ENCODE results near the gene POMT1. TPM values are rescaled to one million over a fixed set of nuclear protein-coding genes. Genes with fewer than 3 reads are reported as not detected.

Gene POMT1
- total RNA-seq, 2 experiments from 2014 or later, result 19.4 to 21.5 TPM

GRCh38 chr9:131562032-131562959, 59.6 kb downstream of the POMT1 start:
- no peak overlapping the region for H3K27ac Mint-ChIP-seq
- H3K27me3 Mint-ChIP-seq, result no peaks in the 10 kb centered on the region
- H3K4me1 Mint-ChIP-seq, result no peaks in the 10 kb centered on the region

DNA sequence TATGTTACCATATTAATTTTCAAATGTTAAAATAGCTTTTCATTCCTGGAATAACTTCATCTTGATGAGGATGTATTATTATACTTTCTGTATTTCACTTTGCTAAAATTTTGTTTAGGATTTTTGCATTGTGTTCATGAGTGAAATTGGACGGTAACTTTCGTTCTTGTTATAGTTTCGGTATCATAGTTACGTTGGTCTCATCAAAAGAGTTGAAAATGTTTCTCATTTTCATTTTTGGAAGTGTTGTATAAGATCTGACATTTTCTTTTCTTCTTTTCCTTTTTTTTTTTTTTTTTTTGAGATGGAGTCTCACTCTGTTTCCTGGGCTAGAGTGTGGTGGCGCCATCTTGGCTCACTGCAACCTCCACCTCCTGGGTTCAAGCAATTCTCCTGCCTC, 62.7 kb downstream of the POMT1 start:
- no peaks in the 10 kb centered on the region for H3K9me3 Mint-ChIP-seq
- H3K36me3 Mint-ChIP-seq, result peaks cover 12% of the 10 kb centered on the region
- no peak overlapping the region for H3K4me3 Mint-ChIP-seq
- H3K27ac Mint-ChIP-seq, result no peak overlapping the region
- H3K27me3 Mint-ChIP-seq, result no peaks in the 10 kb centered on the region
- no peaks in the 10 kb centered on the region for H3K4me1 Mint-ChIP-seq
- DNase-seq, result no peak

More at GRCh38 chr9:131562032-131562959, 59.6 kb downstream of the POMT1 start:
- Mint-ChIP-seq H3K9me3 (no peaks in the 10 kb centered on the region), H3K36me3 (peaks cover 4% of the 10 kb centered on the region), H3K4me3 (no peak overlapping the region)
- no peak for DNase-seq

DNA sequence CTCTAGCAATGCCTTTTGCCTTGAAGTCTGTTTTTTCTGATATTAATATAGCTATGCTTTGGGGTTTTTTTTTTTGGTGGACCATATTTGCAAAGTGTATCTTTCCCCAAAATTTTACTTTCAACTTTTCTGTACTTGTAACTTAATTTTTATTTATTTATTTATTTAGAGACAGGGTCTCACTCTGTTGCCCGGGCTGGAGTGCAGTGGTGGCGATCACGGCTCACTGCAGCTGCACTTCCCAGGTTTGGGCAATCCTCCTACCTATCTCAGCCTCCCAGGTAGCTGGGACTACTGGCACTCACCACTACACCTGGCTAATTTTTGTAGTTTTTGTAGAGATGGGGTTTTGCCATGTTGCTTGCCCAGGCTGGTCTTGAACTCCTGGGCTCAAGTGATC, 63.4 kb downstream of the POMT1 start:
- no peak for DNase-seq
- Mint-ChIP-seq H3K9me3 (no peaks in the 10 kb centered on the region), H3K4me3 (no peak overlapping the region), H3K27me3 (no peaks in the 10 kb centered on the region), H3K4me1 (no peaks in the 10 kb centered on the region), H3K36me3 (peaks cover 12% of the 10 kb centered on the region), H3K27ac (no peak overlapping the region)

DNA sequence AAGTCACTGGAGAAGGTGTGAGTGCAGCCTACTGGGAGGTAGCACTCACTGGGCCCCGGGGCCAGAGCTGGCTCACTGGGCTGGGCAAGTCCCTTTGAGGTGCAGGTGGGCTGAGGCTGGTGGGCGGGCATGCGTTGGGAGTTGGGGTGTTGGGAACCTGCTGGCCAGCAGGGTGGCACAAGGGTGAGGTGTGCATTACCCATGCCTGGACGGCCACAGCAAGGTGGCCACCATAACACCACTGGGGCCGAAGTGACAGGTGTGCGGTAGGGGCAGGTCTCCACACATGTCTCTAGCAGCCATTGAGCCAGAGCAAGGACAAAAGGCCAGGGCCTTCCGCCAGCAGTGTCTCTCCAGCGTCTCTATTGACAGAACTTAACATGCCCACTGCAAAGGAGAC, 65.2 kb downstream of the POMT1 start:
- no peaks in the 10 kb centered on the region for H3K4me1 Mint-ChIP-seq
- H3K4me3 Mint-ChIP-seq, result no peak overlapping the region
- DNase-seq, result no peak
- no peaks in the 10 kb centered on the region for H3K9me3 Mint-ChIP-seq
- H3K36me3 Mint-ChIP-seq, result peaks cover 11% of the 10 kb centered on the region
- H3K27ac Mint-ChIP-seq, result no peak overlapping the region
- no peaks in the 10 kb centered on the region for H3K27me3 Mint-ChIP-seq

Other genes with a start within 250 kb of the POMT1 start
- 10 to 100 TPM; 36.1 to 37.4 TPM for gene FAM78A, start 226.4 kb upstream of the POMT1 start, total RNA-seq
- gene PLPP7, start 213.2 kb upstream of the POMT1 start, total RNA-seq, result under 1 TPM; 0.35 to 0.42 TPM
- gene PRRC2B, start 108.8 kb upstream of the POMT1 start, total RNA-seq, result 100 to 1,000 TPM; 128 to 135 TPM
- 10 to 100 TPM; 22.1 to 23.0 TPM for gene UCK1, start 28.3 kb downstream of the POMT1 start, total RNA-seq
- not detected for gene PRRT1B, start 42.6 kb downstream of the POMT1 start, total RNA-seq
- gene RAPGEF1, start 237.2 kb downstream of the POMT1 start, total RNA-seq, result 10 to 100 TPM; 82.3 to 89.0 TPM